CD14-positive monocyte (primary cell): ENCODE measurements around the gene TMEM248. TPM values are rescaled to one million over a fixed set of nuclear protein-coding genes. Genes with fewer than 3 reads are reported as not detected.
A peak's percentile ranks its signal among the peaks of the same experiment; 100 is the strongest.
"Not testable (repeated sequence)": the region's sequence is repeated elsewhere in the genome, so short reads cannot be mapped to it uniquely, and the experiment has no call there.

Experiments used
- DNase-seq, 3 donors: peaks; one replicate each; pipeline ENCODE4 v3.0.0-alpha.2; 2011 to 2022
- H2AFZ ChIP-seq: 2 replicates; pipeline ENCODE4 v1.6.0; 2012; ENCODE audit warnings: mild to moderate bottlenecking, low read depth, low read length, inconsistent platforms; ENCODE audit not compliant: insufficient read depth, poor library complexity, severe bottlenecking
- H3K27ac ChIP-seq, 2 donors: 1 replicate in 1 of 2; 2 replicates in 1 of 2; pipeline ENCODE4 v1.5.1; 2012 to 2013; ENCODE audit warnings: low read length in 2 of 2, control low read depth in 1 of 2, inconsistent platforms in 1 of 2, low read depth in 1 of 2, mild to moderate bottlenecking in 1 of 2
- H3K27me3 ChIP-seq, 2 donors: one replicate each; pipeline versions ENCODE4 v1.6.0 to v1.6.1; 2011 to 2013; ENCODE audit warnings: low read length in 2 of 2; ENCODE audit not compliant: control insufficient read depth in 2 of 2, insufficient read depth in 2 of 2
- H3K36me3 ChIP-seq, 2 donors: replicated peaks in 1 of 2; 1 replicate in 1 of 2; 2 replicates in 1 of 2; pipeline versions ENCODE4 v1.5.1 to v1.6.1; 2012 to 2013; ENCODE audit warnings: low read length in 2 of 2, control low read depth in 1 of 2, inconsistent platforms in 1 of 2, mild to moderate bottlenecking in 1 of 2; ENCODE audit not compliant: insufficient read depth in 2 of 2, control insufficient read depth in 1 of 2
- H3K4me1 ChIP-seq, 2 donors: 1 replicate in 1 of 2; 2 replicates in 1 of 2; pipeline versions ENCODE4 v1.5.1 to v1.6.1; 2012 to 2013; ENCODE audit warnings: low read length in 2 of 2, control low read depth in 1 of 2, inconsistent platforms in 1 of 2, mild to moderate bottlenecking in 1 of 2, moderate library complexity in 1 of 2; ENCODE audit not compliant: insufficient read depth in 2 of 2, control insufficient read depth in 1 of 2
- H3K4me2 ChIP-seq: replicated peaks from 2 replicates; pipeline ENCODE3; 2012; ENCODE audit warnings: low read length, moderate library complexity, mild to moderate bottlenecking; ENCODE audit not compliant: poor library complexity, severe bottlenecking; ENCODE audit errors: extremely low read depth
- H3K4me3 ChIP-seq, 3 experiments: fragments of 200-600 bp in 1 of 3; sonication (generic) in 1 of 3; replicated peaks in 1 of 3; 1 replicate in 2 of 3; 2 replicates in 1 of 3; pipeline ENCODE4 v1.5.1; 2011 to 2013; ENCODE audit warnings: low read length in 3 of 3, mild to moderate bottlenecking in 3 of 3, control low read depth in 2 of 3, low read depth in 2 of 3, inconsistent platforms in 1 of 3, moderate library complexity in 1 of 3
- H3K79me2 ChIP-seq: 2 replicates; pipeline ENCODE4 v1.6.0; 2012; ENCODE audit warnings: mild to moderate bottlenecking, control low read depth, inconsistent platforms, low read length, moderate library complexity; ENCODE audit not compliant: insufficient read depth
- H3K9ac ChIP-seq: 2 replicates; pipeline ENCODE4 v1.6.0; 2017; ENCODE audit warnings: low read length, mild to moderate bottlenecking; ENCODE audit not compliant: insufficient read depth, poor library complexity, severe bottlenecking
- H3K9me3 ChIP-seq, 2 donors: replicated peaks in 1 of 2; 1 replicate in 1 of 2; 2 replicates in 1 of 2; pipeline versions ENCODE4 v1.5.1 to v1.6.1; 2012 to 2013; ENCODE audit warnings: low read length in 2 of 2, control low read depth in 1 of 2; ENCODE audit not compliant: control insufficient read depth in 1 of 2, insufficient read depth in 1 of 2
- H4K20me1 ChIP-seq: 2 replicates; pipeline ENCODE4 v1.6.0; 2012; ENCODE audit warnings: mild to moderate bottlenecking, low read length, control low read depth, moderate library complexity; ENCODE audit not compliant: insufficient read depth
- H3K27ac Mint-ChIP-seq, 7 donors: one replicate each; pipeline ENCODE4 v1.8.0; 2020; ENCODE audit warnings: mild to moderate bottlenecking in 7 of 7, mixed read lengths in 7 of 7, moderate library complexity in 6 of 7, inconsistent platforms in 2 of 7
- H3K27me3 Mint-ChIP-seq, 3 donors: one replicate each; pipeline ENCODE4 v1.8.0; 2021 to 2022; ENCODE audit warnings: low read depth in 3 of 3, mild to moderate bottlenecking in 3 of 3, mixed read lengths in 3 of 3, moderate library complexity in 3 of 3, inconsistent platforms in 1 of 3
- H3K36me3 Mint-ChIP-seq, 2 donors: one replicate each; pipeline ENCODE4 v1.8.0; 2020; ENCODE audit warnings: mixed read lengths in 2 of 2, inconsistent platforms in 1 of 2, mild to moderate bottlenecking in 1 of 2
- H3K4me1 Mint-ChIP-seq: one replicate; pipeline ENCODE4 v1.8.0; 2020; ENCODE audit warnings: mild to moderate bottlenecking, mixed read lengths
- H3K4me3 Mint-ChIP-seq, 2 donors: one replicate each; pipeline ENCODE4 v1.8.0; 2020; ENCODE audit warnings: mild to moderate bottlenecking in 2 of 2, mixed read lengths in 2 of 2, moderate library complexity in 1 of 2
- H3K9me3 Mint-ChIP-seq, 7 donors: one replicate each; pipeline ENCODE4 v1.8.0; 2020 to 2022; ENCODE audit warnings: mixed read lengths in 7 of 7, mild to moderate bottlenecking in 6 of 7, moderate library complexity in 6 of 7, inconsistent platforms in 2 of 7
- CTCF ChIP-seq: fragments of 200-600 bp; IDR thresholded peaks from one replicate; pipeline ENCODE4 v1.8.0; 2022; ENCODE audit warnings: antibody characterized with exemption, mild to moderate bottlenecking
- WGBS: methylation state at CpG from one replicate; pipeline ENCODE4 v1.1.5; 2013; ENCODE audit warnings: missing lambda C conversion rate; ENCODE audit not compliant: insufficient coverage; 5-methylcytosine and 5-hydroxymethylcytosine counted together
- intact Hi-C, 2 donors: fragments of 100-400 bp; cut with micrococcal nuclease; formaldehyde crosslinking; loops; one replicate each; pipeline versions ENCODE4 v1.15.0 to v1.15.1; 2023
- polyA plus RNA-seq, 3 donors: library from polyadenylated mRNA; depleted of rRNA in 1 of 3; unstranded in 2 of 3; stranded (reverse) in 1 of 3; fragments of 300-500 nt in 2 of 3; fragments of >200 nt in 1 of 3; fragmentation: Illumina TruSeq in 2 of 3; gene quantifications; 1 replicate in 2 of 3; 2 replicates in 1 of 3; pipeline ENCODE4 v1.2.3, GENCODE V29; 2012 to 2021

The TMEM248 gene
- polyA plus RNA-seq, 3 donors: 67.5 to 82.3 (median 78.3) TPM

DNA sequence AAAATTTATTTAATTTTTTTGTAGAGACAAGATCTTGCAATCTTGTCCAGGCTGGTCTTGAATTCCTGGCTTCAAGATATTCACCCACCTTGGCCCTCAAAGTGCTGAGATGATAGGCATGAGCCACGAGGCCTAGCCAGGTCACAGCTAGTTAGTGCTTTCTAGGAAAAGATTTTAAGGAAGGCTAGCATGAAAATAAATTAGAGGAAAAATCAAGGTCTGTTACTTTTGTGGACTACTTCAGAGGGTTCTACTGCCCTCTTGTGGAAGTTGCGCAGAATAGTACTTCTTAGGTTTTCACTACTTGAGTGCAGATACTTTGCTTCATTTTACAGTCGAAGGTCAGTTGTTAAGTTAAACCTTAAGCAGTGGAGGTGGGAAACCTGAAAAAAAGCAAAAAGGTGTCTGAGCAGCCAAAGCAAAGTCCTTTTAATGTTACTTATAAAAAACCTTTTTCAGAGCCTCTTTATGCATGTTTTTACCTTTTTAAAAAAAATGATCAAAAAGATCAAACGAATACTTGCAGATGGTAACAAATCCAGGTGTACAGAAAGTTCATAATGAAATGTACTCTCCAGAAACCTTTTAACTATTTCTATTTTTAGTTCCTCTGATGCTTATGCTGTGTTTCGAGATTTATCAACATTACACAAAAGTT is 79.7 kb downstream of the TMEM248 start:
- H3K4me3 Mint-ChIP-seq, H4K20me1 ChIP-seq, H3K4me3 ChIP-seq, H3K9me3 ChIP-seq, H2AFZ ChIP-seq, H3K9ac ChIP-seq, H3K27me3 ChIP-seq, H3K9me3 Mint-ChIP-seq, H3K27ac ChIP-seq, H3K4me1 ChIP-seq, H3K4me2 ChIP-seq, H3K4me1 Mint-ChIP-seq, intact Hi-C loops, H3K27me3 Mint-ChIP-seq: not testable (repeated sequence)
- Mint-ChIP-seq H3K36me3 (peaks cover 30 to 47% of the 10 kb centered on the region in 2 donors), H3K27ac (peak overlapping the region in 1 of 7 donors; percentile 43)
- DNase-seq: peak in 1 of 3 donors; percentile 10
- peak; percentile 62 for TF ChIP-seq CTCF
- Histone ChIP-seq H3K79me2 (peaks cover 16% of the 10 kb centered on the region), H3K36me3 (peaks cover 6 to 27% of the 10 kb centered on the region in 2 donors)
- WGBS: no CpG with 5 or more reads among the region's 5 CpGs

- H3K27ac Mint-ChIP-seq: not testable (repeated sequence)
Observed at GRCh38 chr7:67004145-67004544, 83.1 kb downstream of the TMEM248 start.

More at GRCh38 chr7:67004145-67004544, 83.1 kb downstream of the TMEM248 start:
- H3K4me3 Mint-ChIP-seq, H3K4me2 ChIP-seq, H2AFZ ChIP-seq, H4K20me1 ChIP-seq, H3K4me1 ChIP-seq, intact Hi-C loops, H3K27ac ChIP-seq, H3K4me3 ChIP-seq, H3K4me1 Mint-ChIP-seq, H3K9ac ChIP-seq, H3K27me3 Mint-ChIP-seq, H3K27me3 ChIP-seq, DNase-seq, H3K79me2 ChIP-seq, H3K9me3 Mint-ChIP-seq, H3K9me3 ChIP-seq: not testable (repeated sequence)
- WGBS: no CpG with 5 or more reads among the region's 2 CpGs
- peaks cover 52 to 73% of the 10 kb centered on the region in 2 donors for H3K36me3 Mint-ChIP-seq
- peaks cover 25 to 59% of the 10 kb centered on the region in 2 donors for H3K36me3 ChIP-seq
